Hematopoietic multipotent progenitor cell treated with erythropoietin and hydrocortisone succinate and interleukin-3 and kit ligand, for 6 days (in vitro differentiated cells): ENCODE measurements around the gene PCCA.
"Not testable (repeated sequence)": the region's sequence is repeated elsewhere in the genome, so short reads cannot be mapped to it uniquely, and the experiment has no call there.

Experiments used
- DNase-seq: peaks from one replicate; pipeline ENCODE4 v3.0.0-alpha.2; 2015

The PCCA gene

DNA sequence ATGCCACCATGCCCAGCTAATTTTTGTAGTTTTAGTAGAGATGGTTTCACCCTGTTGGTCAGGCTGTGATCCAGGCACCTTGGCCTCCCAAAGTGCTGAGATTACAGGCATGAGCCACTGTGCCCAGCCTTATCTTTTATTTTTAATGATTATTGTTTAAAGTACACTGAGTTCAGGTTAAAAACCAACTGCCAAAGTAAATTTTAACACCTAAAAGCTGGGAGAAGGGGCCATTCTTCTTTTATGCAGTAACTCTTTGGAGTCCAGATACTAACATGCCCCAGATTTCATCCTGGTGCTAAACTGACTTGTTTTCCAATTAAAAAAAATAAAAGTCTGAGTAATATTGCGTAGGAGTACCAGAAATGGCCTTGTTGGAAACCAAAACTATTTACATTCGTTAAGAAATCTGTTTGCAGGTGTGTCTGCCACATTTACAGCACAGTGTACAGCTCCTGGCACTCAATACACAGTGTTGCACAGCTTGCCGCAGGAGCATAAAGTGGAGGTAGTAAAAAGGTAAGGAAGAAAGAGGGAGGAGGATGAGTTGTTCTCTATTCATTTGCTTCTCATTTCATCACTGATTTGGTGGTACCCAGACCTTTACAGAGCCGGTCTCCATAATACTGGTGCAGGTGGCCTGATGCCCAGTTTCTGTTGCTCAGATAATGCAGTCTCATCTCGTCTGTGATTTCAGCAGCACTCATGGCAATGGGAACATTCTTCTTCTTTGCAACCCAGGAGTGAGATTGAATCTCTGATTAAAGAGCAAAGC, 108.9 kb downstream of the PCCA start:
- no peak for DNase-seq

DNA sequence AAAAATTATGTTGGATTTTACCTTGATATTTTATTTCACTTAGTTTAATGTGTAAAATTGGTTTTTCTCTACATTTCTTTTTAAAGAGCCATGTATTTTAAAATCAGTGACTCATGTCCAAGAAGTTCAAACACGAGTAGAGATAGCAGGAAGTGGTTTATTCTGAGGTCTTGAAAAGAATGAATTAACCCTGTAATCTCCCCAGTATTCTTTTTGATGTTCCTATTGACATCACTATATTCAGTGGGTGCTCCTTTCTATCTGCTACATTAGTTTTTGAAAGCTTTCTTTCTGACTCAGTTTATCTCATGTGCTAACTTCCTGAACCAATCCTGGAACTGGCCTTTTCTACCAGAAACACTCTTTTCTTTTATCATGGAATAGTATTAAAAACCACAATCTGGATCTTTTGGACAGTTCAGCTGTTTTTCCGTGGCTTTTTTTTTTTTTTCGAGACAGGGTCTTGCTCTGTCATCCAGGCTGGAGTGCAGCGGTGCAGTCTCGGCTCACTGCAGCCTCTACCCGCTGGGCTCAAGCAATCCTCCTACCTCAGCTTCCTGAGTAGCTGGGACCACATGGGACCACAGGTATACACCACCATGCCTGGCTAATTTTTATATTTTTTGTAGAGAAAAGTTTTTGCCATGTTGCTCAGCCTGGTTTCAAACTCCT, 114.9 kb downstream of the PCCA start:
- peak; percentile 7 for DNase-seq

DNA sequence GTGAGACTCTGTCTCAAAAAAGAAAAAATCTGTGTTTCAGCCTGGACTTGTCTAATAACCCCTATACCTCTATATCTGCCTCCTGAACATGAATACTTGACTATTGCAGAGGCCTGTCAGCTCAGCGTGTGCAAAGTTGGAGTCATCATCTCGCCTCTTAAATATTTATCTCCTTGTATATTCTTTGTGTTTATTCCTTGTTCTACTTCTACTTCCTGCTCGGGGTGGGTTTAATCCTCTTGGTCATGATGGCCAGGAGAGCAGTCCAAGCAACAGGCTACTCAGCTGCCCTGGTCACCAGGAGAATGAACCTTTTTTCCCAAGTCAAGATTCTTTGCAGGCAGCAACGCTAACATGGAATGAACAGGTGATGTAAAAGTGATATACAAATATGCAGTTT, 119.1 kb downstream of the PCCA start:
- no peak for DNase-seq

DNA sequence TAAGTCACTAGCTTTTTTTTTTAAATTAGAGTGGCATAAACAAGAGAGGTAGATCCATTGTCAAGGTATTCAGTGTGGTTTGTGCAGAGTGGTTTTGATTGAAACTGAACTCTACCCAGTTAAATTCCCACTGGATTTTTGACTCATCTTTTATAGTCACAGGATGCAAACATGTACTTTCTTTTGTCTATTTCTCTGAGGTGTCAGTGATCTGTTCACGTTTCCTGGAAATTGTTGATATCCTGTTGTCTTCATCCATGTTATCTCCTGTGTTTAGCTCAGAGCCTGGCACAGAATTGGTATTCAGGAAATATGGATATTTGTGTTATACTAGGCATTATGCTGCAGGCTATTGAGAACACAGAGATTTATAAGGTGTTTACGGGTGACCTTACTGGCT, 119.7 kb downstream of the PCCA start:
- no peak for DNase-seq

DNA sequence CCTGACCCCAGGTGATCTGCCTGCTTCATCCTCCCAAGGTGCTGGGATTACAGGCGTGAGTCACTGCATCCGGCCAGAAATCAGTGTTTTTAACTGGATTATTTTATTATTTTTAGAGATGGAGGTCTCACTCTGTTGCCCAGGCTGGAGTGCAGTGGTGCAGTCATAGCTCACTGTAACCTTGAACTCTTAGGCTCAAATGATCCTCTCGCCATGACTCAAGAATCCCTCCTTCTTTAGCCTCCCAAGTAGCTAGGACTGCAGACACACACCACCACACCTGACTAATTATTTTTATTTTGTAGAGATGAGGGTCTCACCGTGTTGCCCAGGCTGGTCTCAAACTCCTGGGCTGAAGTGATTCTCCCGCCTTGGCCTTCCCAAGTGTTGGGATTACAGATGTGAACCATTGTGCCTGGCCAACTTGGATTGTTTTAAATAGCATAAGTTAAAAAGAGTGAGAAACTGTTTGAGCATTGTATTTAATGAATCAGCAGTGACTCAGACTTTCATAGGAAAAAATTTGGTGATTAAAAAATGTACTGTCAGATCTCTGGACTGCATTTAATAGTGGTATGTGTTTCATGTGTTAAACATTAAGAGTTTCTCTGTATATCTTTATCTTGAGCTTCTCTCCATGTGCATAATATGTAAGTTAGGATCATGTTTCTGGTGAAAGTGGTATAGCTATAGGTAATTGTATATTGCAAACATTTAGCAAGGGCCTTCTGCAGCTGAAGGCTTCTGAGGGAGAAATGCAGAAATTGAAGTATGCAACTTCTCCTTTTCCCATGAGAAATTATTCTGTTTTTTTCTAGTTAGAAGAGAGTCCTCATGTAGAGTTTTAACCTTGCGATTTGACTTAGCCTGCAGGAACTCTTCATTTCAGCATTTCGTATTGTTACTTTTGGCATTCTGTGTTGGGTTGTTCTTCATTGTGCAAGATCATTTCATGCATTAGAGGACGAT, 121.2 kb downstream of the PCCA start:
- DNase-seq = no peak

DNA sequence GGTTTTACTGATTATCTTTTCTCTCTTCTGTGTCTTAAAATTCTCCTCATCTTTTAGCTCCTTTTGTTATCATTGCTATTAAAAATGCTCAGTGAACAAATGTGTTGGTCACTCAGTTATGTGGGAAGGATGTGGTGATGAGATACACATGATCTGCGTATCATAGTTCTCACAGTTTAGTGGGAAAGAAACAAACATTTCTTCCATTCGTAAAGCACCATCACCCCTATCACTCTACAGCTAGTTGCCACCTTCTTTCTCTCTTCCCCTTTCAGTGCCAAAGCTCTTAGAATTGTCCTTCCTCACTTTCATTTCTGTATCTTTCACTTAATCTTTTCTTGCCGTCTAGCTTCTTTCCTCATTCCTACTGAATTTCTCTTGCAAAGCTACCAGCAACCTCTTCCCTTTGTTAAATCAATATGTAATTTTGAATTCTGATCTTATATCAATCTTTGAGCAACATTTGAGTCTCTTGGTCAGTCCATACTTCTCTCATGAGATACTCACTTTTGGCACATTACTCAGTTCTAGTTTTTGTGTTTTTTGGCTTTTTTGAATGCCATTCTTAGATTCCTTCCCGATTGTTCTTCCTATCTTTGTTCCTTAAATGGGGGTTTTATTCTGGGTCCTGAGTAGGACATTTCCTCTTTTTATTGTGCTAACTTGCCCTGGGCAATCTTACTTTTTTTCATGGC, 122.3 kb downstream of the PCCA start:
- no peak for DNase-seq

DNA sequence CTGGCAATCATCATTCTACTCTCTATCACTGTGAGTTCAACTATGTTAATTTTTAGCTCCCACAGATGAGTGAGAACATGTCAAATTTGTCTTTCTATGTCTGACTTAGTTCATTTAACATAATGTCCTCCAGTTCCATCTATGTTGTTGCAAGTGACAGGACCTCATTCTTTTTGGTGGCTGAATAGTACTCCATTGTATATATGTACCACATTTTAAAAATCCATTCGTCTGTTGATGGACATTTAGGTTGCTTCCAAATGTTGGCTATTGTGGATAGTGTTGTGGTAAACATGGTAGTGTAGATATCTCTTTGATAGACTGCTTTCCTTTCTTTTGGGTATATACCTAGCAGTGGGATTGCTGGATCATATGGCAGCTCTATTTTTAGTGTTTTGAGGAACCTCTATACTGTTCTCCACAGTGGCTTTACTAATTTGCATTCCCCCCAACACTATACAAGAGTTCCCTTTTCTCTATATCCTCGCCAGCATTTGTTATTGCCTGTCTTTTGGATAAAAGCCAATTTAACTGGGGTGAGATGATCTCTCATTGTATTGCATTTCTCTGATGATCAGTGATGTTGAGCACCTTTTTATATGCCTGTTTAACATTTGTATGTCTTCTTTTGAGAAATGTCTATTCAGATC, 124.1 kb downstream of the PCCA start:
- DNase-seq = peak; percentile 6

DNA sequence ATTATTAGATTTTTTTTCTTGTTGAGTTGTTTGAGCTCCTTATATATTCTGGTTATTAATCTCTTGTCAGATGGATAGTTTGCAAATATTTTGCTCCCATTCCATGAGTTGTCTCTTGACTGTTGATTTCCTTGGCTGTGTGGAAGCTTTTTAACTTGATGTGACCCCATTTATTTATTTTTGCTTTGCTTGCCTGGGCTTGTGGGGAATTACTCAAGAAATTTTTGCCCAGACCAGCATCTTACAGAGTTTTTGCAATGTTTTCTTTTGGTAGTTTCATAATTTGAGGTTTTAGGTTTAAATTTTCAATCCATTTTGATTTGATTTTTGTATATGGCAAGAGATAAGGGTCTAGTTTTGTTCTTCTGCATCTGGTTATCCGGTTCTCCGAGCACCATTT, 124.7 kb downstream of the PCCA start:
- no peak for DNase-seq

DNA sequence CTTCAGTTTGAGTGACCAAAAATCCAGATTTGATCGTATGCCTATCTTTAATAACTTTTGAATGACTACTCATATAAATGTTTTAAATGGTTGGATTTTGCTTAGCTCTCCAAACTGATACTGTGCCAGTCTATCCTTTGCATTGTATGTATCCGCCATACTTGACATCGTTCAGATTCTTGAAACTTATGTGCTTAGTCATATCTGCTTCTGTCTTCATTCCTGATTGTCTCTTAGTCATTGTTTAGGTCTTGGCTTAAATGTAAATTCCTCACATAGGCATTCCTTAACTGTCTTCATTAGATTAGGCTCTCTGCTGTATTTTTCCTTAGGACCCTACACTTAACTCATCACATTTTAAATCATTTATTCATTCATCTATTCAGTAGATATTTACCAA, 126.0 kb downstream of the PCCA start:
- DNase-seq = no peak

DNA sequence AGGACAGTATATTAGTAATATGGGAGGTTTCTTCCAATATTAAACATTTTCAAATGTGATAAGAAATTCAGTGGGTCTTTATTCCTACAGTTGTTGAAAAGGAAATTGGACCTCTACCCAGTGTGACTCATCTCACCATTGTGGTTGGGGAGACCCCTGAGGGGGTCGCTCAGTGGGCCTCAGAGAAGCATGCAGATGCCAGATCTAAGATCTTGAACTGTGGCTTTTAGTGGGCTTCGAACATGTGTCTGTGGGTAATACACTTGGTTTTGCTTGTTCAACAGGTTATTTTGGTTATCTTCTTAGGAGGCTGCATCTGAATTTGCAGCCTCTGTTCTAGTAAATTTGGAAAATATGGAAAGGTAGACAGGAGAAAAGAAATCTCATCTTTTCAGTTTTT, 132.3 kb downstream of the PCCA start:
- DNase-seq = no peak

DNA sequence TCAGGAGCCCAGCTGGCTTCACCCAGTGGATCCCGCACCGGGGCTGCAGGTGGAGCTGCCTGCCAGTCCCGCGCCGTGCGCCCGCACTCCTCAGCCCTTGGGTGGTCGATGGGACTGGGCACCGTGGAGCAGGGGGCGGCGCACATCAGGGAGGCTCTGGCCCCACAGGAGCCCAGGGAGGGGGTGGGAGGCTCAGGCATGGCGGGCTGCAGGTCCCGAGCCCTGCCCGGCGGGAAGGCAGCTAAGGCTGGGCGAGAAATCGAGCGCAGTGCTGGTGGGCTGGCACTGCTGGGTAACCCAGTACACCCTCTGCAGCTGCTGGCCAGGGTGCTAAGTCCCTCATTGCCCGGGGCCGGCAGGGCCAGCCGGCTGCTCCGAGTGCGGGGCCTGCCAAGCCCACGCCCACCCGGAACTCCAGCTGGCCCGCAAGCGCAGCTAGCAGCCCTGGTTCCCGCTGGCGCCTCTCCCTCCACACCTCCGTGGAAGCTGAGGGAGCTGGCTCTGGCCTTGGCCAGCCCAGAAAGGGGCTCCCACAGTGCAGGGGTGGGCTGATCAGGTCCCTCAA, 135.2 kb downstream of the PCCA start:
- not testable (repeated sequence) for DNase-seq

DNA sequence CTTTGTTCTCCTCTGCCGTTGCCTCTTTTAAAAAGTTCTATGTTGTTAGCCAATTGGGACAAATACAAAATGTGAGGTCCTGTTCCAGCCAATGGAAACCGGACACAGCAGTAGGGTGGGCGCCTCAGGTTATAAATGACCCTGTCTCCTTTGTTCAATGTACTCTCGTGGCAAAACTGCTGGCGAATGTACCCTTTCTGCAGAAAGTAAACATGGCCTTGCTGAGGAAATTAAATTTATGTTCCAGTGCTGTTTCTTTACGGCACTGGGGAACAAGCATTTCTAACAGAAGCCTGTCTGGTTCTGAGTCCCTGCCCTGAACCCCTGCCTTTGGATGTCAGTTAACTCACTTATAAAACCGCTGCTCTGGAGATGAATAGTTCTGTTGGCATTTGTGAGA, 140.7 kb downstream of the PCCA start:
- DNase-seq = no peak

DNA sequence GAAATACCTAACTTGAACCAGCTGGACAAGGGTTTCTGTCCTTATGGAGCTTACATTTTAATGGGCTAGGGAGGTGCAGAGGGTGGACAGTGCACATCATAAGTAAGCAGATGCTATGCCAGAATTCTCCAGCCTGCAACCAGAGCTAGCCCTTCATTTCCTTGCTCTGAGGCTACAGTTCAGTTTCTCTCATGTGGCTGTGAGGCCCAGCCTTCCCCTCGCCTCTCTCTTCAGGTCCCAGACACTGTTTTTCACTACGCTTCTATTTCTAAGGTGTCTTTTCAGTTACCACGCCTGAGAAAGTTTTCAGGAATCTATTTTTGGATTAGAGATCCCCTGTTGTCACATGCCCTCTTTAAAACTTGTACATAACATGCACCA, 141.9 kb downstream of the PCCA start:
- DNase-seq = no peak

DNA sequence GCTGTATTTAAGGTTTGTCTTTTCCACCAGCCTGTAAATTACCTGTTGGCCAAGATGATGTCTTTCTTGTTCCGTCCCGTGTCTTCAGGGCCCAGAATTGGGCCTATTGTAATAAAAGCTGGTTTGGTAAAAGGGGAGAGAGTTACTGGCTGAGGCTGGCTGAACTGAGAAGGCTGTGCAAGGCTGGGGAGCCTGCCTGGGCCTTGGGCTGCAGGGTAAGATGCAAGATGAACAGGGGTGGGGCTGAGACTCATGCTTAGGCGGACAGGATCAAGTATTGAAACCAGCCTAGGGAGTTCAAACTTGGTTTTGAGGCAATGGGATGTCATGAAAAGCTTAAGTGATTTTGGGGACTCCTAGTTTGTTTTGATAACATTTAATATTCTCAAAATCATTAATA, 142.3 kb downstream of the PCCA start:
- no peak for DNase-seq

DNA sequence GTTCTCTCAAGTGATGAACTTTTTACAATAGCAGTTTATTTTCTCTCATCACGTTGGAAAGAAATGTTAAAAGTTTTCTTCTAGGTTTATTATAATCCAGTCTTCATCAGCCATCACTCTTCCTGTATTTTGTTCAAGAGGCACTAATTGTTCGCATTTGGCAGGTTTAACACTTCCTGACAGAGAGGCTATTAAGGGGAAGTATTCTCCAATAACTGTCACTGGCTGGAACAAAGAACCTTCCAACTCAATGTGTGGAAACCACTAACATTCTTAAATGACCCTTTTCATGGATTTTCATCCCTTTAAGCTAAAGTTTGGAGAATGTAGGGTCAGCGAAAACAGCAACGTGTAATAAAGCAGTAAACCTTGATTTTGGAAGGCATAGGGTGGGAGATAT, 145.1 kb downstream of the PCCA start:
- no peak for DNase-seq

DNA sequence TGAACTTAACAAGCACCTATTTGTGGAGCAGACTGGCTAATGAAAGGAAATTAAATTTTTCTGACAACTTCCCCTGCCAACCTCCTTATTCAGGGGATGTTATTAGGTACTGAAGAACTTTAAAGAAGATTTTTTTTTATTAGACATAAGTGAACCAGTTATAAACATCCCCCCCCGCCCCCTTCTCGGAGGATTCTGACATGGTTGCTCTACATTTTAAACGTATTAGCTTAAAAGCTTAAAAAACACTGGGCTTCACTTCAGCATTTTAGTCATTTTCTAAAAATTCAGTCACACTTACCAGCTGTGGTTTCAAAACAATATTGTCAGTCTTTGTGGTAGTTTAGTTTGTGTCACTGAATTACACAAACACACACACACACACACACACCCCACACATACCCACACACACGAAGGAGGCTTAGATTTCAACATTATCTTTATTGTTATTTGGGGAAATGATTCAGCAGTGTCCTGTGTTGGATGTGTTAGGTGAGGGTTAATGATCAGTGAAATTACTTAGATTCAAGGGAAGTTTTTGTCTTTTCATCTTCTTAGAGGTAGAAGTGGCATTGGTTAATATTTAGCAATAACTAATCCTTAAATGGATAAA, 145.7 kb downstream of the PCCA start:
- DNase-seq = no peak

DNA sequence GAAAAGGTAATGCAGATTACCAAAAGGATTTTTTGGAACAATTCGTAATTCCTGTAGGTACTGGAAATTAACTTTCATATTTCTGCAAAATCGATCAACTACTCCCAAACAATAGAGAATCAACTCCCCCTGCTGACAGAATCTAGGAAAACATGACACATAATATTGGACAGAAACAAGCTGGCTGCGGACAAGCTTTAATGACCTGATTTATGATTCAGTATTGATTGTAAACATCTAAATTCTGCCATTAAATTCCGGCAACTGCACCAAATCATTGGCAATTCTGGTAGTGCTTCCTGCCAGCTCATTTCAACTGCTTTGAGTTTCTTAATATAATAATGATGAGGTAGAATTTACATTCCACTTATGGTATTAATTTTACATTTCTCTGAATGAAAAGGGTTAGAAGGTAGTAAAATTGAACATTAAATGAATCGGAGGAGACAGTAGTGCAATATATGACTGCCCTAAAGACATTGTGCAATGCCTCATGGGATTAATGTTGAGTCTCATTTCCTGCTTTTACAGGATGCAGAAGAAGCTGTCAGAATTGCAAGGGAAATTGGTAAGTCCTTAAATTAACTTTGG, 146.5 kb downstream of the PCCA start:
- DNase-seq = peak; percentile 71

DNA sequence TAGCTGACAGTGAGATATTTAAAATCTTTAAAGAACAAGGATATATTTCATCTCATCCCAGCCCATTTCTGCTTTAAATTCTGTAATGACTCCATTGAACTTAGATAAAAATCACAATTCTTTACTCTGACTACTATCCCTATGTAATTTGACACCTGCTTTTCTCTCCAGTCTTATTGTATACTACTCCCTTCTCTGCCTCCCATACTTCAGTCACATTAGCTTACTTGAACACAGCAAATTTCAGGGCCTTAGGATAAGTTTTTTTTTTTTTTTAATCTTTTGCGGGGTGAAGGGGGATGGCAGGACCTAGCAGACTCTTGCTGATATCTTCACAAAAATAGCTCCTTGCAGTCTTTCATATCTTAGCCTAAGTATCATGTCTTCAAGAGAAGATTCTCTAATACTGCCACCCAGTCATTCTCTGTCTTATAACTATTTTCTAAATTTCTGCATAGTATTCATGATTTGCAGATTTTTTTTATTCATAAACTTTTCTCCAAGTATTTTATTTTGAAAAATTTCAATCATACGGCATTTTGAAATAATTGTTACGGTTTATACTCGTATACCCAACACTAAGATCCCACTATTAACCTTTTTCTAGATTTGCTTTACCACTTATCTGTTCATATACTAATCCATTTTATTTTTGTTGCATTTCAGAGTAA, 151.4 kb downstream of the PCCA start:
- DNase-seq = no peak

DNA sequence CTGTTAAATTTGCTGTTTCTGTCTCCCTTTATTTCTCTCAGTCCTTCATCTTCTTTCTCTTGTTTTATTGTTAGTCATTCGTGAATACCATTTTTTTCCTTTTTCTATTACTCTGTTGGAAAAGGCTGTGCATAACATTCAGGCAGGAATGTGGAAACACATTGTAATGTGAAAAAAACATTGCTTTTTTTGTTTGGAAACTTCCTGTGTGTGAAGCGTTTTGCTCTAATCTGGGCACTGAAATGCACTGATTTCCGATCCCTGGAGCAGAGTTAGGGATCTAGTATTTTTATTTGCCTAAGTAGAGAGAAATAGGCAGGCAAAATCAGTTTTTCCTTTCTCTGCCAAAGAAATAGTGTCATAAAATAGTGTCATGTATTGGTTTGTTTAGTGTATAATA, 155.5 kb downstream of the PCCA start:
- DNase-seq = no peak

DNA sequence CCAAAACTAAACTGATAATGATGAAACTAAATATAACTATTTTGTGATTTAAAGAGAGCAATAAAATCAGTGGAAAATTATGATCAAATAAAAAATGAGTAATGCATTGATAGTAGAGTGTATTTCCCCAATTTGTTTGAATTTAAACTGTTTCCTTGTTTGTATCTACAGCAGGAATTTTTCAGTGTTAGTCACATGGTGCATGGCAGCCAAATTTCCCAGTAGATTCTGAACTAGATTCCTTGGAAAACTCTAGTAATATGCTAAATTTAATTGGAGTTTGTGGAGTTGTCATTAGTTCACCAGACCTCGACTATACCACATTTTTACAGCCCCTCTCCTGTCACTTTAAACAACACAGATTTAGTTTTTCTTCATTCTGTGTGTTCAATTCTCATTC, 156.2 kb downstream of the PCCA start:
- DNase-seq = no peak

DNA sequence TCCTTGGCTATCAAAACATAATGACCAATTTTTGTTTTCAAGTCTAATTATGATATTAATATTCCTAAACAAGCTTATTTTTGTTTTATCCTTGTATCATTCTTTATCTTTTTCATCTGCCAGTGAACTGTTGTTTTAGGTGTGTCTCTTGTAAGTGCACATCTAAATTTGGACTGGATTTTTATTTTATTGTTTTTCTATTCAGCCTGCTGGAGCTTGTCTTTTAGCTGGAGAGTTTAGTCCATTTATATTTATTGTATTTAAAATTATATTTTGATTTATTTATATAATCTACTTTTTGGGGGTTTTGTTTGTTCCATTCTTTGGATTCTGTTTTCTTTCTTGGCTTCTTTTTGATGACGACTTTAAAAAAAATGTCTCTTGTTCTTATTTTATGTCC, 159.0 kb downstream of the PCCA start:
- DNase-seq = no peak
